A549 treated with AZD2906 at 1 μM for 4 hours (cell line): ENCODE results near the gene SPEM2. TPM values are rescaled to one million over a fixed set of nuclear protein-coding genes. Genes with fewer than 3 reads are reported as not detected.

ENCODE experiments used
- total RNA-seq: library from RNA; stranded (reverse); fragments of 200-300 nt; extraction: Qiagen RNA extraction; gene quantifications from 5 replicates; pipeline ENCODE4 v1.2.3, GENCODE V29; 2022

SPEM2 gene
- 0.03 to 0.07 TPM (median 0.06 TPM) in 3 of 5 replicates, not detected in the others for total RNA-seq

GRCh38 chr17:7425316-7425715 lies at the start of gene SPEM2:
SPEM2 (plus strand) TSS chr17:7425616; CDS start chr17:7425689, 73 bp downstream.

GRCh38 chr17:7380855-7381683 lies 44.3 kb upstream of the SPEM2 start, which contains the start of gene TNK1:
TNK1 (plus strand) TSS chr17:7381089; CDS start chr17:7382927, 1,838 bp downstream.

GRCh38 chr17:7394452-7395191 lies 30.8 kb upstream of the SPEM2 start, which contains the start of gene PLSCR3:
PLSCR3 (minus strand) TSS chr17:7394525; CDS start chr17:7394110, 415 bp downstream.

GRCh38 chr17:7403977-7404736 lies 21.3 kb upstream of the SPEM2 start, which contains the start of gene TMEM256:
TMEM256 (minus strand) TSS chr17:7404097; CDS start chr17:7404084, 13 bp downstream.

GRCh38 chr17:7407485-7408251 lies 17.7 kb upstream of the SPEM2 start, which contains the start of gene NLGN2:
NLGN2 (plus strand) TSS chr17:7407845; CDS start chr17:7408256, 411 bp downstream.

GRCh38 chr17:7419819-7420610 lies 5.4 kb upstream of the SPEM2 start, which contains the start of gene SPEM1:
SPEM1 (plus strand) TSS chr17:7420324; CDS start chr17:7420385, 61 bp downstream.

GRCh38 chr17:7428557-7428956 lies 3.1 kb downstream of the SPEM2 start, which contains the start of gene SPEM3:
SPEM3 (plus strand) TSS chr17:7428857; CDS start chr17:7428903, 46 bp downstream.

GRCh38 chr17:7439462-7440112 lies 14.2 kb downstream of the SPEM2 start, which contains the start of gene FGF11:
FGF11 (plus strand) TSS chr17:7439512; CDS start chr17:7439621, 109 bp downstream.

GRCh38 chr17:7444682-7445618 lies 19.5 kb downstream of the SPEM2 start, which contains the start of gene CHRNB1:
CHRNB1 (plus strand) TSS chr17:7445061; CDS start chr17:7445128, 67 bp downstream.

Other genes starting within 250 kb of the SPEM2 start
- gene ASGR1, start 246.2 kb upstream of the SPEM2 start, total RNA-seq = 0.82 to 1.4 TPM (median 1.2 TPM) in 5 replicates
- gene DLG4, start 205.8 kb upstream of the SPEM2 start, total RNA-seq = 5.4 to 7.5 TPM (median 5.8 TPM) in 5 replicates
- 286 to 433 TPM (median 402 TPM) in 5 replicates for gene ACADVL, start 205.7 kb upstream of the SPEM2 start, total RNA-seq
- gene DVL2, start 191.1 kb upstream of the SPEM2 start, total RNA-seq = 37.1 to 47.6 TPM (median 44.8 TPM) in 5 replicates
- gene PHF23, start 186.2 kb upstream of the SPEM2 start, total RNA-seq = 86.1 to 108 TPM (median 99.5 TPM) in 5 replicates
- 643 to 763 TPM (median 704 TPM) in 5 replicates for gene GABARAP, start 183.2 kb upstream of the SPEM2 start, total RNA-seq
- 208 to 254 TPM (median 236 TPM) in 5 replicates for gene CTDNEP1, start 173.9 kb upstream of the SPEM2 start, total RNA-seq
- gene ELP5, start 173.4 kb upstream of the SPEM2 start, total RNA-seq = 131 to 160 TPM (median 140 TPM) in 5 replicates
- 2.2 to 3.2 TPM (median 2.9 TPM) in 5 replicates for gene CLDN7, start 163.1 kb upstream of the SPEM2 start, total RNA-seq
- 0.35 to 0.67 TPM (median 0.63 TPM) in 5 replicates for gene SLC2A4, start 143.9 kb upstream of the SPEM2 start, total RNA-seq
- 0.37 to 0.68 TPM (median 0.53 TPM) in 5 replicates for gene YBX2, start 131.0 kb upstream of the SPEM2 start, total RNA-seq
- 1,603 to 1,771 TPM (median 1,695 TPM) in 5 replicates for gene EIF5A, start 118.0 kb upstream of the SPEM2 start, total RNA-seq
- 81.4 to 100 TPM (median 97.9 TPM) in 5 replicates for gene GPS2, start 110.3 kb upstream of the SPEM2 start, total RNA-seq
- gene NEURL4, start 96.3 kb upstream of the SPEM2 start, total RNA-seq = 23.0 to 36.7 TPM (median 28.7 TPM) in 5 replicates
- gene ACAP1, start 89.1 kb upstream of the SPEM2 start, total RNA-seq = 2.4 to 5.7 TPM (median 4.0 TPM) in 5 replicates
- gene KCTD11, start 73.5 kb upstream of the SPEM2 start, total RNA-seq = 11.3 to 13.7 TPM (median 12.5 TPM) in 5 replicates
- not detected in 5 replicates for gene TMEM95, start 70.5 kb upstream of the SPEM2 start, total RNA-seq
- gene TNK1, start 44.5 kb upstream of the SPEM2 start, total RNA-seq = 1.3 to 1.6 TPM (median 1.5 TPM) in 5 replicates
- 38.6 to 48.9 TPM (median 44.7 TPM) in 5 replicates for gene PLSCR3, start 31.1 kb upstream of the SPEM2 start, total RNA-seq
- gene TMEM256, start 21.5 kb upstream of the SPEM2 start, total RNA-seq = 180 to 224 TPM (median 215 TPM) in 5 replicates
- 13.3 to 17.6 TPM (median 17.1 TPM) in 5 replicates for gene NLGN2, start 17.8 kb upstream of the SPEM2 start, total RNA-seq
- 0.06 to 0.13 TPM in 2 of 5 replicates, not detected in the others for gene SPEM1, start 5.3 kb upstream of the SPEM2 start, total RNA-seq
- gene SPEM3, start 3.2 kb downstream of the SPEM2 start, total RNA-seq = 0.02 to 0.03 TPM (median 0.02 TPM) in 3 of 5 replicates, not detected in the others
- gene TMEM102, start 9.8 kb downstream of the SPEM2 start, total RNA-seq = 10.8 to 13.9 TPM (median 13.3 TPM) in 5 replicates
- gene FGF11, start 13.9 kb downstream of the SPEM2 start, total RNA-seq = 0.76 to 1.2 TPM (median 0.85 TPM) in 5 replicates
- gene CHRNB1, start 19.4 kb downstream of the SPEM2 start, total RNA-seq = 8.0 to 11.6 TPM (median 10.2 TPM) in 5 replicates
- 21.0 to 25.5 TPM (median 24.1 TPM) in 5 replicates for gene ZBTB4, start 54.0 kb downstream of the SPEM2 start, total RNA-seq
- gene SLC35G6, start 55.8 kb downstream of the SPEM2 start, total RNA-seq = not detected in 5 replicates
- 72.5 to 86.2 TPM (median 79.8 TPM) in 5 replicates for gene POLR2A, start 58.8 kb downstream of the SPEM2 start, total RNA-seq
- gene TNFSF12, start 123.4 kb downstream of the SPEM2 start, total RNA-seq = 8.2 to 13.3 TPM (median 13.0 TPM) in 5 replicates
- 0.49 to 1.1 TPM (median 0.68 TPM) in 5 replicates for gene TNFSF13, start 133.1 kb downstream of the SPEM2 start, total RNA-seq
- gene SENP3, start 136.3 kb downstream of the SPEM2 start, total RNA-seq = 84.9 to 95.8 TPM (median 95.7 TPM) in 5 replicates
- 27.0 to 34.4 TPM (median 31.4 TPM) in 5 replicates for gene CD68, start 154.0 kb downstream of the SPEM2 start, total RNA-seq
- 111 to 143 TPM (median 116 TPM) in 5 replicates for gene MPDU1, start 158.2 kb downstream of the SPEM2 start, total RNA-seq
- gene SOX15, start 164.5 kb downstream of the SPEM2 start, total RNA-seq = 0.16 to 0.52 TPM (median 0.31 TPM) in 5 replicates
- gene FXR2, start 189.3 kb downstream of the SPEM2 start, total RNA-seq = 47.5 to 56.4 TPM (median 54.2 TPM) in 5 replicates
- 60.3 to 85.9 TPM (median 73.8 TPM) in 5 replicates for gene SAT2, start 202.2 kb downstream of the SPEM2 start, total RNA-seq
- 0.45 to 0.90 TPM (median 0.73 TPM) in 5 replicates for gene SHBG, start 204.5 kb downstream of the SPEM2 start, total RNA-seq
- 0.15 to 0.33 TPM (median 0.22 TPM) in 5 replicates for gene ATP1B2, start 225.3 kb downstream of the SPEM2 start, total RNA-seq